Lower lobe of right lung (tissue), 2 donors: ENCODE measurements around the gene MT4. TPM values are rescaled to one million over a fixed set of nuclear protein-coding genes. Genes with fewer than 3 reads are reported as not detected.
A peak's percentile ranks its signal among the peaks of the same experiment; 100 is the strongest.

ENCODE experiments used
- ATAC-seq, 2 donors: fragments of 200-7000 bp; cut with Tn5 transposase; one replicate each; pipeline ENCODE4 v1.9.1; 2020 to 2022; ENCODE audit warnings: mild to moderate bottlenecking in 2 of 2, moderate library complexity in 2 of 2
- DNase-seq: peaks from one replicate; pipeline ENCODE4 v3.0.0-alpha.2; 2020
- H3K27ac ChIP-seq: fragments of 200-600 bp; one replicate; pipeline ENCODE4 v1.8.0; 2022
- H3K27me3 ChIP-seq: fragments of 200-600 bp; one replicate; pipeline ENCODE4 v1.8.0; 2022; ENCODE audit warnings: low read depth
- H3K36me3 ChIP-seq: fragments of 200-600 bp; one replicate; pipeline ENCODE4 v1.8.0; 2022; ENCODE audit warnings: mild to moderate bottlenecking
- H3K4me1 ChIP-seq: fragments of 200-600 bp; one replicate; pipeline ENCODE4 v1.8.0; 2022
- H3K4me3 ChIP-seq: fragments of 200-600 bp; one replicate; pipeline ENCODE4 v1.8.0; 2022; ENCODE audit warnings: mild to moderate bottlenecking
- H3K9me3 ChIP-seq: fragments of 200-600 bp; one replicate; pipeline ENCODE4 v1.8.0; 2022
- CTCF ChIP-seq: fragments of 200-600 bp; IDR thresholded peaks from one replicate; pipeline ENCODE4 v1.8.0; 2022; ENCODE audit warnings: antibody characterized with exemption, mild to moderate bottlenecking
- intact Hi-C: fragments of 100-400 bp; cut with DNase I; formaldehyde crosslinking; loops from one replicate; pipeline ENCODE4 v1.11.0; 2022
- total RNA-seq: library from RNA; stranded (reverse); fragmentation: NEBNext Ultra II Directional; extraction: Animal tissue kit (Norgen Biotek cat#: 25700); gene quantifications from one replicate; pipeline ENCODE4 v1.2.1, GENCODE V29; 2021
- donor health status: DM: no; HTN: yes; CAD: no; lungs with severe emphysema.

The MT4 gene
- total RNA-seq, 1 donor from 2014 or later, result not detected

GRCh38 chr16:56617212-56618085, 52.6 kb downstream of the MT4 start:
- ATAC-seq, result peak; percentile 88 to 94
- peak overlapping the region; percentile 52 for H3K4me3 ChIP-seq
- H3K36me3 ChIP-seq, result no peaks in the 10 kb centered on the region
- peak; percentile 12 for TF ChIP-seq CTCF
- H3K4me1 ChIP-seq, result peaks cover 17% of the 10 kb centered on the region
- H3K27ac ChIP-seq, result peak overlapping the region; percentile 63
- H3K27me3 ChIP-seq, result no peaks in the 10 kb centered on the region
- DNase-seq, result peak; percentile 81
- intact Hi-C loops, result no loop called here
- no peaks in the 10 kb centered on the region for H3K9me3 ChIP-seq

GRCh38 chr16:56618138-56618537, 53.3 kb downstream of the MT4 start:
- intact Hi-C loops, result no loop called here
- H3K4me1 ChIP-seq, result peaks cover 17% of the 10 kb centered on the region
- H3K9me3 ChIP-seq, result no peaks in the 10 kb centered on the region
- H3K36me3 ChIP-seq, result no peaks in the 10 kb centered on the region
- no peaks in the 10 kb centered on the region for H3K27me3 ChIP-seq
- DNase-seq (no peak), ATAC-seq (no peak)
- H3K4me3 ChIP-seq, result peak overlapping the region; percentile 52
- H3K27ac ChIP-seq, result no peak overlapping the region
- no peak for TF ChIP-seq CTCF

Other genes with a start within 250 kb of the MT4 start
- 90.4 TPM for gene AMFR, start 139.5 kb upstream of the MT4 start, total RNA-seq
- gene NUDT21, start 113.7 kb upstream of the MT4 start, total RNA-seq, result 80.3 TPM
- gene OGFOD1, start 113.5 kb upstream of the MT4 start, total RNA-seq, result 26.8 TPM
- gene BBS2, start 45.0 kb upstream of the MT4 start, total RNA-seq, result 42.2 TPM
- not detected for gene MT3, start 24.5 kb downstream of the MT4 start, total RNA-seq
- 223 TPM for gene MT2A, start 43.5 kb downstream of the MT4 start, total RNA-seq
- 158 TPM for gene MT1E, start 60.7 kb downstream of the MT4 start, total RNA-seq
- 29.8 TPM for gene MT1M, start 67.6 kb downstream of the MT4 start, total RNA-seq
- 4.7 TPM for gene MT1A, start 73.6 kb downstream of the MT4 start, total RNA-seq
- not detected for gene MT1B, start 86.8 kb downstream of the MT4 start, total RNA-seq
- 12.6 TPM for gene MT1F, start 92.9 kb downstream of the MT4 start, total RNA-seq
- gene MT1G, start 103.0 kb downstream of the MT4 start, total RNA-seq, result 25.3 TPM
- 4.3 TPM for gene MT1H, start 104.7 kb downstream of the MT4 start, total RNA-seq
- gene MT1X, start 117.4 kb downstream of the MT4 start, total RNA-seq, result 95.7 TPM
- 49.4 TPM for gene NUP93, start 165.1 kb downstream of the MT4 start, total RNA-seq